Skeletal muscle satellite cell (primary cell): ENCODE data around the gene PLPP4.

ENCODE experiments used
- H3K27me3 ChIP-seq: 2 replicates; pipeline ENCODE4 v1.7.0; 2013; ENCODE audit warnings: low read length; ENCODE audit not compliant: control insufficient read depth, insufficient read depth
- H3K36me3 ChIP-seq: 2 replicates; pipeline ENCODE4 v1.7.0; 2013; ENCODE audit warnings: mild to moderate bottlenecking, control low read depth, low read length; ENCODE audit not compliant: insufficient read depth
- H3K4me1 ChIP-seq: 2 replicates; pipeline ENCODE4 v1.7.0; 2013; ENCODE audit warnings: low read length; ENCODE audit not compliant: control insufficient read depth, insufficient read depth
- H3K4me2 ChIP-seq: 2 replicates; pipeline ENCODE4 v1.7.0; 2013; ENCODE audit warnings: mild to moderate bottlenecking, low read length
- H3K4me3 ChIP-seq: 2 replicates; pipeline ENCODE4 v1.7.0; 2013; ENCODE audit warnings: low read length
- H3K9ac ChIP-seq: 2 replicates; pipeline ENCODE4 v1.7.0; 2013; ENCODE audit warnings: mild to moderate bottlenecking, low read depth, low read length, moderate library complexity
- H3K9me3 ChIP-seq: replicated peaks from 2 replicates; pipeline ENCODE4 v1.7.0; 2013; ENCODE audit warnings: mild to moderate bottlenecking, control low read depth, low read length

Gene PLPP4

GRCh38 chr10:120630266-120630665 is 173.2 kb downstream of the PLPP4 start:
- Histone ChIP-seq H3K9me3 (no peaks in the 10 kb centered on the region), H3K27me3 (no peaks in the 10 kb centered on the region), H3K4me1 (no peaks in the 10 kb centered on the region), H3K4me2 (no peak overlapping the region), H3K4me3 (no peak overlapping the region), H3K36me3 (no peaks in the 10 kb centered on the region), H3K9ac (no peak overlapping the region)

DNA sequence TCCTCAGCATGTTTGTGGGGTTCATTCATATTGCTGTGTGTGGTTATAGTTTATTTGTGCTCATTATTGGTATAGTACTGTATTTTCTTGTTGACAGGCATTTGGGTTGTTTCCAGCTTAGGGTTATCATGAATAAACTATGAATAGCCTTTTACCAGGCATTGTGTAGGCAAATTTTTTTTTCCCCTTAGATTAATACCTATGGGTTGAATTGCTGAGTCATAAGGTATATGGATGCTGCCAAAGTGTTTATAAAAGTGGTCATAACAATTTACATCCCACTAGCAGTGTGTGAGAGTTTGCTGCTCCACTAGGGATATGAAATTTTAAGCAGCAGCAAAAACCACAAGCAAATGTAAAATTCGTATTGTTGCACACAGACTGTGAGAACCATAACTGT is 175.0 kb downstream of the PLPP4 start:
- Histone ChIP-seq H3K9me3 (peaks cover under 1% of the 10 kb centered on the region), H3K9ac (no peak overlapping the region), H3K27me3 (no peaks in the 10 kb centered on the region), H3K4me1 (no peaks in the 10 kb centered on the region), H3K4me3 (no peak overlapping the region), H3K4me2 (no peak overlapping the region), H3K36me3 (no peaks in the 10 kb centered on the region)

DNA sequence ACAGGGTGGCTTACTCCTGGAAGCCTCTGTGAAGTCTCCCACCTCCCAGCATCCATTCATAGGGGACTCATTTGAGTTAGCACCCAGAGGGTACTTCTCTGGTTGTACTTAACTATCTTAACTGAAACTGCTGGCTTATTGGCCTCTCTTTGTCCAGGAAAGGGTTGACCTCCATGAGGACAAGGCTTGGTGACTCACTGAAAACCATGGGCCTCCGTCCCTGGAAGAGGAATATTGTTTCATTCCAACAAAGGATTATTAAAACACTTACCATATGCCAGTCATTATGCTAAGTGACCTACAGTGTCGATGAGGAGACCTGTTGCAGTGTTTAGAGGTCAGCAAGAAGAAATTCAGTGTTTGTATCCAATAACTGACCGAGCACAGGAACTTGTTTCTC is 175.9 kb downstream of the PLPP4 start:
- Histone ChIP-seq H3K4me3 (no peak overlapping the region), H3K9me3 (peaks cover 6% of the 10 kb centered on the region), H3K4me2 (no peak overlapping the region), H3K36me3 (no peaks in the 10 kb centered on the region), H3K4me1 (no peaks in the 10 kb centered on the region), H3K9ac (no peak overlapping the region), H3K27me3 (no peaks in the 10 kb centered on the region)

DNA sequence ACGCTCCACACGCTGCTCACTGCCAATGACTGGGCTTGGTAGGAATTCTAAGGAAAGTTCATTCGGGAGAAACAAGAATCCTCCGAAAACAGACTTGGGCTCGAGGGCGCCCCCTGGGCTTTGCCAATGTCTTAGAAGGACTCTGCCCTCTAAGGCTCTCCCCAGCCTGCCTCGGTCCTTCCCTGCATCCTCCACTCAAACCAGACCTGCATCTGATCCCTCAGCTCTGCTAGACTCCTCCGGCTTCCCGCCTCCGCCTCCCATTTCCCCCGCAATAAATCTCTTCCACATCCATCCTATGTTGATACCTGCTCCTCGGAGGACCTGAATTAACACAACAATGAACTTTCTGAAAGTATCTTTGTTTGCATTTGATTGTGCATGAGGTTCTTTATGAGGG is 177.6 kb downstream of the PLPP4 start:
- peaks cover 6% of the 10 kb centered on the region for H3K9me3 ChIP-seq
- no peak overlapping the region for H3K4me2 ChIP-seq
- H3K36me3 ChIP-seq = no peaks in the 10 kb centered on the region
- no peak overlapping the region for H3K9ac ChIP-seq
- H3K4me1 ChIP-seq = no peaks in the 10 kb centered on the region
- no peak overlapping the region for H3K4me3 ChIP-seq
- H3K27me3 ChIP-seq = no peaks in the 10 kb centered on the region
